ENCODE data around the gene CSF3R.

GRCh38 chr1:36486093-36486438, 3.4 kb upstream of the CSF3R start:
- TF ChIP-seq EZH2 (IDR thresholded peaks at IDR 0.05; ENCODE audit: borderline replicate concordance, low read length), result no peak
- TF ChIP-seq CTCF (conservative IDR thresholded peaks at IDR 0.05 in 1 of 2, IDR thresholded peaks at IDR 0.05 in 1 of 2; ENCODE audit: extremely low read depth in 1 of 2, insufficient read depth in 1 of 2, low read depth in 1 of 2, low read length in 2 of 2), result no peak

All from mammary epithelial cell (primary cell).